VCaP (cell line): Measurements from ENCODE around the gene ABHD8.

Source experiments
- H3K27ac ChIP-seq: fragments of 450-650 bp; 2 replicates; pipeline ENCODE4 v1.5.1; 2017
- CTCF ChIP-seq: fragments of 450-650 bp; conservative IDR thresholded peaks from 2 replicates; pipeline ENCODE4 v1.5.1; 2017; ENCODE audit warnings: mild to moderate bottlenecking, moderate library complexity

Gene ABHD8

DNA sequence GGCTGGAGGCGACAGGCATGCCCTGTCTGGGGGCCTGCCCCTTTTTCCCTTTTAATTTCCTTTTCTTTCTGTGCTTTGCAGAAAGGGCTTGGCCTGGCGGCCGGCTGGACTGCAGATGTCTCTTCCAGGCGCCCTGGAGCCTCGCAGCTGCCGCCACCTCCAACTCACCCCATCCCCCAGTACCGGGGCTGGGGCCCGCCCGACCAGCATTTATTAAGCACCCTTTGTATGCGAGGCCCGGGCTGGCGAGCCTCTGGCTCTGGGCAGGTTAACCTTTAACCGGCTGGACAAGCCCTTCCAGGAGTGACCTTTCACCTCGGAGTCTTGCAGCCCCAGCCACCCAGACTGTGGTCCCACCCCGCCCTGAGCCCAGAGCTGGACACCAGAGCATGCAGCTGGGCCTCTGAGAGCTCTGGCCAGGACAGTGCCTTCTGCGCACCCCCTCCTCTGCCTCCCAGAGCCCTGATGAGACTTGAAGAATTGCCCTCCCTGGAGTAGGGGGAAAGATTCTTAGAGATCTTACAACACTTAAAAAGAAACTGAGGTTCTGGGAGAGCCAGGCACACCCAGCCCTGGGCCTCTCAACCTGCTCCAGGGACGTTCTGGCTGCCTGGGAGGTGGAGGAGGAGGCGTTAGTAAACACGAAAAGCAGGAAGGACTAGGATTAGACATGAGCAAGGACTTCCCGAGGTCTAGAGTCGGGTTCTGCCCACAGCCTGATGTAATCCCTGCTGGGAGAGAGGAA, 56.4 kb downstream of the ABHD8 start:
- H3K27ac ChIP-seq = peak overlapping the region; percentile 93
- TF ChIP-seq CTCF = no peak

- peak within 1 kb of the TSS; percentile 93 for H3K27ac ChIP-seq
- no peak for TF ChIP-seq CTCF
These were observed 57.7 kb downstream of the ABHD8 start, which contains the start of gene NR2F6 for GRCh38 chr19:17245535-17245984. Gene NR2F6 (minus strand): TSS chr19:17245919. CDS start chr19:17245220, 699 bp downstream.

DNA sequence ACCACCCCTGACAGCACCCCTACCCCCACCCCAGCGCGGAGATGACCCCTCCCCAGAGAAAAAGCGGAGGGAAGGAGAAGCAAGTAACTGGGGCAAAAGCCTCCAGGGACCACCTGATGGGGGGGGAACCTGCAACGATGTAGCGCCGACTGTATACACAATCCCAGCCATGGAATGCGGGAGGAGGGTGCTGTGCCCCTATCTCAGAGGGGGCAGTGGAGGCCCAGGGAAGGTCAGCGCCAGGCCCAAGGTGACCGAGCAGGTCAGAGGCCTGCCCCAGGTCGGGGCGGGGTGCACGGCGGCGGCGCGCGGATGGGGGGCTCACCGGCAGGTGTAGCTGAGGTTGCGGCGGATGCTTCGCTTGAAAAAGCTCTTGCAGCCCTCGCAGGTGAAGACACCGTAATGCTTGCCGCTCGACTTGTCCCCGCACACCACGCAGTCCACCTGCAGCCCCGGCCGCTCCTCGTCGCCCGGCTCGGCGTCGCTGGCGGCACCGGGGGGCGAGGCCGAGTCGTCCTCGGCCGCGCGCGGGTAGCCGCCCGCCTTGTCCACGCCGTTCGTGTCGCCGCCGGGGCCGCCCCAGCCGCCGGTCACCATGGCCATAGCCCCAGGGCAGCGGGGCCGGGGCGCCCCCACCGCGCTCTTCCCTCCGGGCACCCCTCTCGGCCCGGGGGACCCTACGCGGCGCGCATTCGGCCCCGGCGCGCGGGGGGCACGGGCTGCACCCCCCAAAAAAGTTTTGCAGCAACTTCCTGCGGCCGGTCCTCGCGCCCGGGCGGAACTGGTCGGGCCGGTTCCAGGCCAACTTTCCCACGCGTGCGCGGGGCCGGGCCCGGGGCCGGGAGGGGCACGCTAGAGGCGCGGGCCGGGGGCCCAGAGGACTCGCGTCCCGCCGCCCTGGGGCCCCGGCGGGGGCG, 58.3 kb downstream of the ABHD8 start:
- peak overlapping the region; percentile 93 for H3K27ac ChIP-seq
- no peak for TF ChIP-seq CTCF

GRCh38 chr19:17243830-17244617, 59.2 kb downstream of the ABHD8 start:
- no peak for TF ChIP-seq CTCF
- peak overlapping the region; percentile 93 for H3K27ac ChIP-seq

GRCh38 chr19:17243211-17243829, 59.9 kb downstream of the ABHD8 start:
- TF ChIP-seq CTCF = no peak
- H3K27ac ChIP-seq = peak overlapping the region; percentile 93

DNA sequence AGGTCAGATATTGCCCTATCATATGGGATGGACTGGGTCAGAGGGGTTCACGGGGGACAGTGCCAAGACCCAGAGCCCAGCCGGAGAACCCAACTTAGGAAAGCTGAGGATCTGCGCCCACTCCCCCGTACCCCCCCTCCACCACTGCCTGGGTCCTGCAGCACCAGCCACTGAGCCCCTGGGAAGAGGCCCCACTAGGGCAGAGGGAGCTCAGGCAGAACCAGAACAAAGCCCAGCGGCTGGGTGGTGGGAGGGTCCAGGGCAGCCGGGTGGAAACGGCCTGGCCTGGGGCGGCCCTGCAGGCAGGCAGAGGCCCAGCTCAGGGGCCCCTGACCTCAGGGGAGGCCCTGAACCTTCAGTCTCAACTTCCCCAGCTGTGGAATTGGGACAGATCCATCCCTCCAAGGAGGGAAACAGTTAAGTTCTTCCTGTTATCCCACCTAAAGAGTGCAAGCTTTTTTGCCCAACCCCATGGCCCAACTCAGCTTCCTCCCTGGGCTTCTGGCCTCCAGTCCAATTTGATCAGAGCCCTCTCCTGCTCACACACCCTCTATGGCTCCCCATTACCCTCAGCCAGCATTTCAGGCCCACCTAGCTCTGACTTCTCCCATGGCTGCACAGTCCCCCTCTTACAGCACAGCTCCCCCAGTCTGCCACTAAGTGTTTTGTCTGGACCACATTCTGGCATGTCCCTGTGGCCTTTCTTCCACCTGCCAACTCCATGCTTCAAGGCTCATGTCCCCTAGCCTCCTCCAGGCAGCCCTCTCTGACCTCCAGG, 60.6 kb downstream of the ABHD8 start:
- no peak for TF ChIP-seq CTCF
- peak overlapping the region; percentile 93 for H3K27ac ChIP-seq
